ENCODE measurements around the gene CFAP57.

The CFAP57 gene

GRCh38 chr1:43298055-43298454, 125.9 kb downstream of the CFAP57 start:
- H3K27ac ChIP-seq (ENCODE audit: low read length), result no peak overlapping the region
- no peak overlapping the region for H3K4me3 ChIP-seq (ENCODE audit: low read depth in 1 of 2, low read length in 2 of 2)
- no peaks in the 10 kb centered on the region for H3K4me1 ChIP-seq (ENCODE audit: insufficient read depth, low read length)
- ATAC-seq (ENCODE audit: insufficient read depth, low read depth) (no peak), DNase-seq (no peak)
- H4K20me1 ChIP-seq (ENCODE audit: insufficient read depth, low read length), result no peaks in the 10 kb centered on the region
- H3K9ac ChIP-seq (ENCODE audit: low read depth, low read length), result no peak overlapping the region
- no peak overlapping the region for H2AFZ ChIP-seq (ENCODE audit: low read depth, low read length)
- no peaks in the 10 kb centered on the region for H3K9me3 ChIP-seq (ENCODE audit: insufficient read depth, low read length, severe bottlenecking)
- H3K79me2 ChIP-seq (ENCODE audit: insufficient read depth, low read length), result no peaks in the 10 kb centered on the region
- no peaks in the 10 kb centered on the region for H3K36me3 ChIP-seq (ENCODE audit: insufficient read depth, low read length)
- TF ChIP-seq CTCF (IDR thresholded peaks at IDR 0.05; ENCODE audit: borderline replicate concordance, extremely low read depth, low read length, poor library complexity, severe bottlenecking) (no peak), EZH2 (IDR thresholded peaks at IDR 0.05; ENCODE audit: borderline replicate concordance, low read depth, low read length, severe bottlenecking) (no peak)
- H3K27me3 ChIP-seq (ENCODE audit: insufficient read depth, low read length, poor library complexity), result peaks cover 7% of the 10 kb centered on the region
- H3K4me2 ChIP-seq (ENCODE audit: insufficient read depth, low read length), result no peak overlapping the region

DNA sequence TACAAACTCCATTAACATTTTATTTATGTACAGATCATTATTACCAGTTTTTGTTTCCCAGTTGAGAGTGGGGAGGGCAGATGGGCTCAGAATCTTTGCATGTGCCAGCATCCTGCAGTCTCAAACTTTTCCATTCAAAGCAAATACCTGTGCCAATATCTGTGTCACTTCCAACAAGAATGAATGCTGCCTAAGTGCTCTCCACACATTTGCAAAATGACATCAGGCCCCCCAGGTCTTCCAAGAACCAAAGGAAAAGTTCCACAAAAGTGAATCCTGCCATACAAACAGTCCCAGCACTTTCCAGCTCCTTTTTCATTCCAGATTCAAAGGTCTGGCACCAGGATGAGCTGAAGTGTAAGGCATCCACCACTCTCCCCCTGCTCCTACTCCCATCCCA, 127.0 kb downstream of the CFAP57 start:
- no peak for DNase-seq
- TF ChIP-seq EZH2 (IDR thresholded peaks at IDR 0.05; ENCODE audit: borderline replicate concordance, low read depth, low read length, severe bottlenecking) (no peak), CTCF (IDR thresholded peaks at IDR 0.05; ENCODE audit: borderline replicate concordance, extremely low read depth, low read length, poor library complexity, severe bottlenecking) (no peak)
- Histone ChIP-seq H4K20me1 (ENCODE audit: insufficient read depth, low read length) (no peaks in the 10 kb centered on the region), H3K79me2 (ENCODE audit: insufficient read depth, low read length) (no peaks in the 10 kb centered on the region), H3K27me3 (ENCODE audit: insufficient read depth, low read length, poor library complexity) (peaks cover 10% of the 10 kb centered on the region), H2AFZ (ENCODE audit: low read depth, low read length) (no peak overlapping the region), H3K9me3 (ENCODE audit: insufficient read depth, low read length, severe bottlenecking) (no peaks in the 10 kb centered on the region), H3K4me3 (ENCODE audit: low read depth in 1 of 2, low read length in 2 of 2) (no peak overlapping the region), H3K36me3 (ENCODE audit: insufficient read depth, low read length) (no peaks in the 10 kb centered on the region), H3K27ac (ENCODE audit: low read length) (no peak overlapping the region), H3K4me2 (ENCODE audit: insufficient read depth, low read length) (no peak overlapping the region), H3K4me1 (ENCODE audit: insufficient read depth, low read length) (no peaks in the 10 kb centered on the region), H3K9ac (ENCODE audit: low read depth, low read length) (no peak overlapping the region)
- no peak for ATAC-seq (ENCODE audit: insufficient read depth, low read depth)

- no peak for DNase-seq
- no peak within 1 kb of the TSS for H2AFZ ChIP-seq (ENCODE audit: low read depth, low read length)
- no peak within 1 kb of the TSS for H3K27ac ChIP-seq (ENCODE audit: low read length)
- no peaks in the 10 kb centered on the region for H3K4me1 ChIP-seq (ENCODE audit: insufficient read depth, low read length)
- no peaks in the 10 kb centered on the region for H3K36me3 ChIP-seq (ENCODE audit: insufficient read depth, low read length)
- H4K20me1 ChIP-seq (ENCODE audit: insufficient read depth, low read length), result no peaks in the 10 kb centered on the region
- ATAC-seq (ENCODE audit: insufficient read depth, low read depth), result no peak
- no peak for TF ChIP-seq CTCF (IDR thresholded peaks at IDR 0.05; ENCODE audit: borderline replicate concordance, extremely low read depth, low read length, poor library complexity, severe bottlenecking)
- no peak for TF ChIP-seq EZH2 (IDR thresholded peaks at IDR 0.05; ENCODE audit: borderline replicate concordance, low read depth, low read length, severe bottlenecking)
- no peak within 1 kb of the TSS for H3K4me3 ChIP-seq (ENCODE audit: low read depth in 1 of 2, low read length in 2 of 2)
- no peak within 1 kb of the TSS for H3K9ac ChIP-seq (ENCODE audit: low read depth, low read length)
- no peak within 1 kb of the TSS for H3K4me2 ChIP-seq (ENCODE audit: insufficient read depth, low read length)
- H3K27me3 ChIP-seq (ENCODE audit: insufficient read depth, low read length, poor library complexity), result peaks cover 10% of the 10 kb centered on the region
- no peaks in the 10 kb centered on the region for H3K79me2 ChIP-seq (ENCODE audit: insufficient read depth, low read length)
- no peaks in the 10 kb centered on the region for H3K9me3 ChIP-seq (ENCODE audit: insufficient read depth, low read length, severe bottlenecking)
These were observed 128.4 kb downstream of the CFAP57 start, which contains the start of gene TIE1 for GRCh38 chr1:43300378-43301094. Gene TIE1 (plus strand): TSS chr1:43300982. CDS start chr1:43301072, 90 bp downstream.
